ENCODE data around the gene MXRA7. TPM values are rescaled to one million over a fixed set of nuclear protein-coding genes. Genes with fewer than 3 reads are reported as not detected.

MXRA7 gene
- total and polyA plus RNA-seq, 2 donors (not counting 3 experiments of a cell fraction or from before 2014, with no cell fraction given), result 49.5 to 95.8 TPM

- Histone ChIP-seq H2AFZ (ENCODE audit: low read depth, low read length) (no peak overlapping the region), H3K4me3 (replicated peaks in 1 of 3; ENCODE audit: insufficient read depth in 1 of 3, low read depth in 1 of 3, low read length in 3 of 3) (no peak overlapping the region), H3K9me1 (replicated peaks; ENCODE audit: control insufficient read depth, extremely low read depth, insufficient read depth, low read length) (no peaks in the 10 kb centered on the region), H3K27me3 (ENCODE audit: control insufficient read depth in 2 of 2, insufficient read depth in 2 of 2, low read length in 2 of 2) (no peaks in the 10 kb centered on the region), H4K20me1 (replicated peaks; ENCODE audit: control insufficient read depth, extremely low read depth, insufficient read depth, low read length) (no peaks in the 10 kb centered on the region), H3K9me3 (replicated peaks; ENCODE audit: control insufficient read depth, insufficient read depth, low read length) (no peaks in the 10 kb centered on the region), H3K36me3 (ENCODE audit: control insufficient read depth in 2 of 2, extremely low read depth in 1 of 2, insufficient read depth in 2 of 2, low read length in 2 of 2) (peaks cover 0 to 2% of the 10 kb centered on the region in 2 experiments), H3K79me2 (ENCODE audit: control insufficient read depth, insufficient read depth, low read length) (no peaks in the 10 kb centered on the region), H3K9ac (replicated peaks; ENCODE audit: extremely low read depth, insufficient read depth, low read length) (no peak overlapping the region), H3K4me1 (ENCODE audit: control insufficient read depth, extremely low read depth, insufficient read depth, low read length) (no peaks in the 10 kb centered on the region), H3K4me2 (ENCODE audit: insufficient read depth, low read length) (no peak overlapping the region), H3K27ac (ENCODE audit: insufficient read depth, low read depth, low read length) (no peak overlapping the region)
- BruUV-seq (replicated peaks), result no TSS peak
- TF ChIP-seq MAX (IDR thresholded peaks at IDR 0.05; ENCODE audit: insufficient read depth, insufficient read length) (no peak), JUN (IDR thresholded peaks at IDR 0.05; ENCODE audit: borderline replicate concordance, insufficient read depth, insufficient read length, low read depth) (no peak), POLR2A (IDR thresholded peaks at IDR 0.05; ENCODE audit: low read depth, low read length) (no peak), FOS (IDR thresholded peaks at IDR 0.05; ENCODE audit: borderline replicate concordance, insufficient read depth, low read length) (no peak), MYC (IDR thresholded peaks at IDR 0.05; ENCODE audit: low read depth, low read length) (no peak), POLR2AphosphoS5 (IDR thresholded peaks at IDR 0.05; ENCODE audit: insufficient read depth, low read depth, low read length) (no peak), GATA2 (IDR thresholded peaks at IDR 0.05; ENCODE audit: insufficient read depth, insufficient read length, low read depth, low read length) (no peak), CTCF (IDR thresholded peaks at IDR 0.05; ENCODE audit: extremely low read depth in 1 of 2, insufficient read depth in 1 of 2, low read depth in 1 of 2, low read length in 2 of 2) (no peak), EZH2 (IDR thresholded peaks at IDR 0.05; ENCODE audit: borderline replicate concordance, low read depth, low read length, severe bottlenecking) (no peak)
- FAIRE-seq, result no peak
- ChIA-PET CTCF (interaction anchor here (0.9 kb wide), 1 partner anchor 53 kb away, joined by 3 read pairs; no protein-coding TSS in a partner anchor), POLR2A (no interaction called here)
- dilution Hi-C loops (cut with MboI; ENCODE audit: extremely low pct_ligation_motif_present, low sequenced_read_pairs) (no loop called here), intact Hi-C loops (cut with micrococcal nuclease) (no loop called here)
- no peak for DNase-seq (ENCODE audit: low read depth, low spot score)
Observed at GRCh38 chr17:76678330-76678729, 32.4 kb downstream of the MXRA7 start.
